Activated T-helper 9 cell treated with anti-CD3 and anti-CD28 coated beads, Interleukin-2, amount 50 U/mL, for 16 hours (primary cell): ENCODE measurements around the gene SDC1.

ENCODE experiments used
- DNase-seq: peaks from one replicate; pipeline ENCODE4 v3.0.0-alpha.2; 2020; ENCODE audit warnings: low read depth

SDC1 gene

GRCh38 chr2:20227894-20228505, 3.1 kb upstream of the SDC1 start:
- DNase-seq = no peak

DNA sequence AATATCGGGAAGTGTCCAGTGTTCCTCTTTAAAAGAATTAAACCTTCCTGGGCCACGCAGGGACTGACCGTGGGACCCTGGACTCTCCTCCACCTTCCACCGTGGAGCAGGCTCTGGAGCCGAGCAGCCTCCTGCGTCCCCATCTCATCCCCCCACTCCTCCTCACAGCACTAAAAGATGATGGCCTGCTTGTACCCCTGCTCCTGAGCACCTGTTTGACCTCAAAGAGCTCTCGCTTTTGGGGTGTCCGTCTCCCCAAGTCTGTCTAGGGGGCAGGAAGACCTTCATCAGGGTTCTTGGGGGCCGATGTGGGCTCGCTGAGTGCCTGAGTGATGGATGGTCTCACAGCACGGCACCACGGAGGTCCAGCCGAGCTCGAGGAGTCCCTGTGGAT, 1.2 kb upstream of the SDC1 start:
- no peak for DNase-seq

DNA sequence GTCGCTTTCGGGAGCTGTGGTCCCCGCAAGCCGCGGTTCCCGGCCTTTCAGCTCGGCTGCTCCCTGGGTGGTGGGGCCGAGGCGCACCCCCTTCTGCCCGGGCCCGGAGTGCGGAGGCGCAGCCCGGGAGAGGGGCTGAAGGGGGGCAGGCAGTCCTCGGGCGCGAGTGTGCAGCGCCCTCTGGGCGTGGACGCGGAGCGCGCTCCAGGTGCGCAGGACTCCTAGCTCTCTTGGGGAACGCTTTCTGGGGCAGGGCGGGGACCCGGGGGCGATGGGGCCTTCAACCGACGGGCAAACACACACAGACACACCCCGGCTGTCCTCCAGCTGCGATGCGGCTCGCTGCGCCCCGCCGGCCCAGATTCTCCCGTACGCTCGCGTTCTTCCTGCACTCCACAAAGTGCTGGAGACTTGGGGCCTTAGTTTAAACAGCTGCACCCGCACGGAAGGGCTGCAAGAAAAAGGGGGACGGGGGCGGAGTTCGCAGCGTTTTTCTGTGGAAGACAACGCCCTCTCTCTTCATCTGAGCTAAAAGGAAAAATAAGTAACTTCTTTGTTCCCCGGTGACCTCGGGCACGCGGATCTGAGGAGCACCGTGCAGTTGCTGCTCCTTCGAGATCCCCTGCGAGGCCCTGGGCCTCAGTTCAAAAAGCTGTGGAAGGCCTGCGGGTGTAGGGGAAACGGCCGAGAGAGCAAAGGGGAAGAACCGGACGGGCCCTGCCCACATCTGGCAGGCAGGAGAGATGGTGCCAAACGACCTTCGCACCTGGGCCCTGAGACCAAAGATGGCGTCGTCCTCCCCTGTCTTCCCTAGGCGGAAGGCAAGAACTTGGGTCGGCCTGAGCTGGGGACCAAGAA, 593 bp upstream of the SDC1 start:
- no peak for DNase-seq

GRCh38 chr2:20224164-20224715, 690 bp downstream of the SDC1 start:
- DNase-seq = no peak

- no peak for DNase-seq
Observed at GRCh38 chr2:20223407-20224163, 1.3 kb downstream of the SDC1 start.

DNA sequence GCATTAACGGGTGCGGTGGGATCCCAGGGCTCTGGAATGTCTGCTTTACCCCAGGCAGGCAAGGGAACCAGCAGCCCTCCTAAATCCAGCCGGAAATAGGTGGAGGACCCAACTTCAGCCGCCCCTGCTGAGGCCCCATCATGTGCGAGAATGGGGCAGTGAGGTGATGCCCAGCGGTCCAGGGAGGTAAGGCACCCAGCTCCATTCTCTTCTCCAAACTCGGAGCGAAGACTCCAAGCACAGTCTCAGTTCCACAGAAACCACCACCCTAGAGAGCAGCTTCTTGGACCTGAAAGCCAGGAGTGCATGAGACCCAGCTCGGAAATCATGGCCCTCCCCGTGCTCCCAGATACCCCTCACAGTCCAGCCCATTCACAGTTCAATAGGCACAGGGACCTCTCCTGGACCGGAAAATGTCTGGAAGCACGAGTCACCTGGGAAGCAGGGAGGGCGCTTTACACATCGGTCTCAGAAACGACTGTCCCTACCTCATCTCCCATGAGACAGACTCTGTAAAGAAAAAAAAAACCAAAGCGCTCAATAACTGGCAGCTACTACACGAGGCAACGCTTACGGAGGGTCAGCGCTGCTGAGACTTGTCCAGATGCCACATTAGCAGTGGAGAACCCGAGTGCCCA, 2.0 kb downstream of the SDC1 start:
- no peak for DNase-seq

DNA sequence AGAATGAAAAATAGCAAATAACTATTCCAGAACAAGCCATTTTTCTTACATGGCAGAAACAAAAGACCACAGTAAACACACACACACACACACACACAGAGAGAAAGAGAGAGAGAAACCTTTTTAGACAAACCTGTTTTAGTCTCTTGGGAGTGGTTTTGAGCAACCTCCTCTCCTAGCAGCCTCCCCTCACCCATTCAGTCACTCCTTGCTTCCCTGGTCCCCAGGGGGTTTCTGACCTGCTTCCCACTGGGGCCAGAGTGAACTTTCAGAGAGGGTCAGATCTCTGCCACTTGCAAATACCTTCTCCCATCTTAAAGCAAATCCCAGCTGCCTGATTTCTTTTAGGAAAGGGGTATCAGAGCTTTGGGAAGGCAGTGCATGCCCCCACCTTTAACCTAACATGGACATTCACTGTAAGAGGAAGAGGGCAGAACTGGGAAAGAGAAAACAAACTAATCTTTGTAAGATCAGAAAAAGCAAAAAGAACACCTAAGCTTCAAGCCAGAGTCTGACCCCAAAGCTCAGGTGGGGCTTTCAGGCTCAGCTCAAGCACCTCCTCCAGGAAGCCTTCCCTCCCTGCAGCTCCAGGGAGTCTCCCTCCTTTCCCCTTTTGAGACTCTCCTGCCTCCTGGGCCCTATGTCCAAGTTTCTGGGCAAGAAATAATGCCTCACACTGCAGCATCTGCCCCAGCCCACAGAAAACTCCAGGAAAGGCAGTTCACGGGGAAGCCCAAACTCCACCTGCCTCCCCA, 2.7 kb downstream of the SDC1 start:
- no peak for DNase-seq

DNA sequence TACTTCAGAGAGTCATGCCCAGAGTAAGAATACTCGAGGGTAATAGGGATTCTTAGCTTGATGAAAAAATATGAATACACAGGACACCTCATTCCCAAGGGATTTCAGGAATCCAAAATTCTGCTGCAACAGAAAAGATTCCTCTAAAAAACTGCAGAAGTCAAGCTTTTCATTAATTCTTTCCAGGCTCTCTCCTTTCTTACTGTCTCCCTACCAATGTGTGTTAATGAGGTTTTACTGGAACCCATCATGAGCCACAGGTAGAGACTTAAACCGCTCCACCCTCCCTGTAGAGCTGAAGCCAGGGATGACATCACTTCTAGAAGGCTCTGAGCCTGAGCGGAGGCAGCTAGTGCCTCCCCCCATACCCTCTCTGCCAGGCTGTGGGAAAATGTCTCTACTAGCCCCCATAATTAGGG, 3.4 kb downstream of the SDC1 start:
- no peak for DNase-seq

DNA sequence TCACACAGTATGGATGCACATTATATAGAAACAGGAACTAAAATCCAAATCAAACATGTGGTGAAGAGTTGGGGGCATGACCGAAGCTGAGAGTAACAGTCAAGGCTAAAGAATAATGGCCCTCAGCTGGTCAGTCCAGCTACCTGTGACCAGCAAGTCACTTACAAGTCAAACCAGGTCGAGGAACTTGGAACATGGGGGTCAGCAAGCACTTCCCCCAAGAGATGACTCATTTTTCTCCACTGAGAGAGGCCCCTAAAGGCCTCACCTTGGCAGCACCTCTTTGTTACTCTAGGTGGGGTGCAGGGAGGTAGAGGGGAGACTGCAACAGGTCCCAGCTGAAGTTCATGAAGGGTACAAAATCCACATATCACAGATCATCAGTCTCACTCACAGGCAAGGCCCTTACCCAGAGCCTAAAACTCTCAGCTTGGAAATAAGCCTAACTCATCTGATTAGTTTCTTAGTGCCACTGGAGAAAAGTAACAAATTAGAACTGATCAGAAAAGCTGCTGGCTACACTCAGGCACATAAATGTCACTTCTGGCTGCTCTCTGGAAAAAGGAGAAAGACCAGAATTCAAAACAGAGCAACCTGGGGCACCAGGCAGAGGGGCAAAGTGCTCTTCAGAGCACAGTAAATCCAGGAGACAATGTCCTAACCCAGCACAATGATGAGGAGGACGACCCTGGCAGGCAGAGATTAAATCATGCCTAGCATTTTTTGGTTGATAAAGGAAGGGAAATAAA, 4.0 kb downstream of the SDC1 start:
- no peak for DNase-seq

DNA sequence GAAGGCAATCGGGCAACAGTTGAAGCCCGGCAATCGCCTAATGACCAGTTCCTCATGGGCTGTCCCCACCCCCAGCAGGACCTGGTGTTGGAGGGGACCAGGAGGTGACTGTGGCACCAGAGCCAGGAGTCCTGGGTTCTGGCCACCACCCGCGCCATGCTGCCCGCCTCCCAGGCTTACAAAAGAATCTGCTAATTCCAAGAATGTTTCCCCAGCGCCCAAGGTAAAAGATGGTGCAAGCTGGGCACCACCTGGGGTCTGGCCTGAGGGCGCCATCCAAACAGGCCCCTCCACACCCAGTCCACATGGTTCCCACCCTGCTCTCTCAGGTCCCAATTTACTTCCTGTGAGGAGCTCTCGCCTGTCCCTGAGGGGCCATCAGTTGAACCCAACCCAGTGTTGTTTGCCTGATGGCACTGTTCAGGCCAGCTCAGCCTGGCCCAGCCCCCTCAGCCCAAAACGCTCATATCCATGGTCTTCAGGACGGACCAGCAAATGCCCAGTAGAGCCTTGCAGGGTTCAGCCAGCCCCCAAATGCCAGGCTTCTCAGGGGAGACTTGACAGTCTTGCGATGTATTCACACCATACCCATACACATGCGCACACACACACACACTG, 5.1 kb downstream of the SDC1 start:
- DNase-seq = no peak

DNA sequence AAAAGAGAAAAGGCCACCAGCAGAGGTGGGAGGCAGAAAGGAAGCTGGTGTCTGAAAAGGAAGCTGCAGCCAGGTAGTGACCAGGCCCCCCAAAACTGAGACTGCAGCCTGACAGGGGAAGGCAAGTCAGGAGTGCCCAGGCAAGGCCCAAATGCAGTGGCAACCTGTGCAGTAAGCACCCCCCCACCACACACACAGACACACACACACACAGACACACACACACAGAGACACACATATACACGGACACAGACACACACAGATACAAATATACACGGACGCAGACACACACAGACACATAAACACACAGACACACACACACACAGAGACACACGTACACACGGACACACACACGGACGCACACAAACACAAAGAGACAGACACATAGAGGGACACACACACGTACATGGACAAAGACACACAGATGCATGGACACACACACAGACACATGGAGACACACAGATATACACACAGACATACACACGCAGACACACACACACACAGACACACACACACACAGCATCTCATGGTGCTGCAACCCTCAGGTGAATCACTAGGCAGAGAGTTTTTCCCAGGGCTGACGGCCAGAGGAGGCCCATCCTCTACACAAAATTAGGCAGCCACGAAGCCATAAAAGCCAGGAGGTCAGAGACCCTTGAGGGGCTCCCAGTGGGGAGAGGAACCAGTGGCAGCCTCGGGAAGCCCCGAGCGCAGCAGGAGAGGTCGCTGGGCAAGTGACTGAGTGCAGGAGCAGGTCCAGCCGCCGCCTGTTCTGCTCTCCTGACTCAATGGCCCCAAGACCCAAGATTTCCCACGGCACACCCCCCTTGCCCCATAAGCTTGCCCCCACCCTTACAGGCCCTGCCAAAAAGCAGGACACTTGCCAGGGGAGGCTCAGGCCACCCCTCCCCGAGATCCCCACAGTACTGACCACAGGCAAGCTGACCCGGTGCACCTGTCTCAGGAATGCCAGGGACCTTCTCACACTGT, 6.3 kb downstream of the SDC1 start:
- DNase-seq = no peak

DNA sequence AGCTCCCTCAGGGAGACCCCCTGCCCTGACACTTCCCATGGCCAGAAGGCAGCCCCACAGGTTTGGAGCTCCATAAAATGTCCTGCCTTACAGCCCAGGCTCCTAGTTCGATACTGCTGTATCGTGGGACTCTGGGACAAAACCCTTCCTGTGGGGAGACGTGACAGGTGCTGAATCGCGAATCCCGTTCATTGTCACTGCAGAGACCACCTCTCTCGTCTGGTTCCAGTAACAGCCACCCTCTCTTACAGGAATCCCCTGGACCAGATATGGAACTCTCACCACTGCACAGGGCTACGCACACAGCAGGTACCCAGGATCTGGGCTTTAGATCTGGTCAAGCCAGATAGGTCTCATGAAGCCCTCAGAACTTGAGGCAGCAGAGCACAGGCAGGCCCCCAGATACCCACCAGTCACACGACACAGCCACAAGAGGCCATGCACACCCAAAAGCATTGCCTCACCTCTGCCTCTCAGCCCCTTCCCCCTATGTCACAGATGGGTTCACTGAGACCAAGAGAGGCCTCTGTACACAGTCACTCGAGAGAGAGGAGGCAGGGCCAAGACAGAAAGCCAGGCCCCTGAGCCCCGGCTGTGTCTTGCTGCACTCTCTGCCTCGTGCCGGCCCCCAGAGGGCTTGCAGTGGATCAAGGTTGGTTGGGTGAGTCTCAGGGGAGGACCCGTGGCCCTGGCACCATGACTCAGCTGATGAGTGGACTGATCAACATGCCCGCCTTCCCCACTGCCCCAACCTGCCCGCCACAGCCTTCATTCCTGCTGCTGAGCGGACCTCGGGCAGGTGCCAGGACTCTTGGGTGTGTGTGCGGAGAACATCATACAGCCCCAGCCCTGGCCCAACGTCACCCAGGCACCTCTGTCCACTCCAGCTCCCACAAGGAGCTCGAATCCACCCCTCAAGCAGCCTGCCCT, 7.6 kb downstream of the SDC1 start:
- DNase-seq = no peak

GRCh38 chr2:20216130-20217025, 8.6 kb downstream of the SDC1 start:
- no peak for DNase-seq

- no peak for DNase-seq
Observed at GRCh38 chr2:20215183-20216040, 9.5 kb downstream of the SDC1 start.

DNA sequence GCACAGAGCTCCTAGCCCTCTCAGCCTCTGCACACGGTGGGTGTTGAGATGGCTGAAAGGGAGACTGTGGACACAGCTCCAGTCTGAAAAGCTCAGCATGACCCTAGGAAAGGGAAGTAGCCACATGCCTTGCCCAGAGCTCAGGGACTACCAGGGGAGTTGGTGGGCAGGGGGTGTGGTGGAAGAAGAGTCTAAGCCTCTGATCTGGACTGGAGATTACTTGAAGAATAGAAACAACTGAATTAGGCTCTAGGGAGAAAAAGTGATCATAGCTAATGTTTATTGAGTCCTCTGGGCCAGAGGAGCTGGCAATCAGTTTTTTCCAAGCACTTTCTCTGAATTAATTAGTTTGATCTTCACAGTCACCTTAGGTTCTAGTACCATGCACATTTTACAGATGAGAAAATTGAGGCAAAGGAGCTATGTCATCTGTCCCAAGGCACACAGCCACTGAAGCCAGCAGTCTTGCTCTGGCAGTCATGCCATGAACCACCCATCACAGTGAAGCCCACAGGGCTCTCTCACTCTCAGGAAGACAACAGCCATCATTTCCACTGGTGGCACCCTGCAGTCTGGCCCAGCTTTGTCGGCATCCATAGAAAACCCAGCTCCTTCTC, 10.3 kb downstream of the SDC1 start:
- DNase-seq = no peak
